WTC11 (cell line): Measurements from ENCODE around the gene EIF1B. TPM values are rescaled to one million over a fixed set of nuclear protein-coding genes. Genes with fewer than 3 reads are reported as not detected.

Experiments used
- ATAC-seq: fragments of 200-7000 bp; cut with Tn5 transposase; 2 replicates; pipeline ENCODE4 v1.10.0; 2021; ENCODE audit warnings: mild to moderate bottlenecking, moderate library complexity
- CTCF ChIA-PET: fragments of 300-600 bp; sonication (Branson Sonifier 250); formaldehyde crosslinking; loops from one replicate; lab custom pipeline; 2021; ENCODE audit warnings: antibody characterized with exemption; lab: Charles Lee
- POLR2A ChIA-PET: fragments of 350-600 bp; sonication (Branson Sonifier 250); formaldehyde crosslinking; loops from one replicate; lab custom pipeline; 2021; ENCODE audit warnings: antibody characterized with exemption; lab: Charles Lee
- DNase-seq: peaks from one replicate; pipeline ENCODE4 v3.0.0; 2021; ENCODE audit warnings: low spot score
- H3K27ac Mint-ChIP-seq: 2 replicates; pipeline ENCODE4 v1.8.0; 2021; ENCODE audit warnings: mixed read lengths
- H3K27me3 Mint-ChIP-seq: 2 replicates; pipeline ENCODE4 v1.8.0; 2021; ENCODE audit warnings: low read depth, mild to moderate bottlenecking, moderate library complexity, mixed read lengths
- H3K36me3 Mint-ChIP-seq: 2 replicates; pipeline ENCODE4 v1.8.0; 2021; ENCODE audit warnings: mixed read lengths
- H3K4me1 Mint-ChIP-seq: 2 replicates; pipeline ENCODE4 v1.8.0; 2022; ENCODE audit warnings: mixed read lengths
- H3K4me3 Mint-ChIP-seq: 2 replicates; pipeline ENCODE4 v1.8.0; 2021; ENCODE audit warnings: mild to moderate bottlenecking, moderate library complexity, mixed read lengths
- H3K9me3 Mint-ChIP-seq: 2 replicates; pipeline ENCODE4 v1.8.0; 2021; ENCODE audit warnings: mixed read lengths
- CREB1 ChIP-seq: sonication (generic); formaldehyde crosslinking; IDR thresholded peaks from 2 replicates; pipeline ENCODE4 v1.8.0; 2023; ENCODE audit warnings: mild to moderate bottlenecking, missing genetic modification reagents
- CTCF ChIP-seq: fragments of 200-600 bp; IDR thresholded peaks from 2 replicates; pipeline ENCODE4 v1.8.0; 2022; ENCODE audit warnings: antibody characterized with exemption
- EMX1 ChIP-seq: fragments of 250-450 bp; sonication (Bioruptor Pico); IDR thresholded peaks from 2 replicates; pipeline ENCODE4 v1.8.0; 2021; ENCODE audit warnings: mild to moderate bottlenecking
- JUN ChIP-seq: sonication (generic); formaldehyde crosslinking; IDR thresholded peaks from 2 replicates; pipeline ENCODE4 v1.8.0; 2023; ENCODE audit warnings: mild to moderate bottlenecking, missing genetic modification reagents
- MXD4 ChIP-seq: fragments of 250-450 bp; sonication (Bioruptor Pico); IDR thresholded peaks from 2 replicates; pipeline ENCODE4 v1.8.0; 2021; ENCODE audit warnings: mild to moderate bottlenecking, moderate library complexity, borderline replicate concordance
- NFE2L1 ChIP-seq: sonication (generic); formaldehyde crosslinking; IDR thresholded peaks from 2 replicates; pipeline ENCODE4 v1.8.1; 2023; ENCODE audit warnings: missing genetic modification reagents
- NFYB ChIP-seq: sonication (generic); formaldehyde crosslinking; conservative IDR thresholded peaks from 2 replicates; pipeline ENCODE4 v1.8.0; 2022; ENCODE audit warnings: low read depth, missing genetic modification reagents
- RORB ChIP-seq: fragments of 250-450 bp; sonication (Bioruptor Pico); IDR thresholded peaks from 2 replicates; pipeline ENCODE4 v1.9.0; 2021; ENCODE audit warnings: mild to moderate bottlenecking
- TEAD1 ChIP-seq: sonication (generic); formaldehyde crosslinking; IDR thresholded peaks from 2 replicates; pipeline ENCODE4 v1.8.0; 2022; ENCODE audit warnings: mild to moderate bottlenecking, missing genetic modification reagents
- ZBTB43 ChIP-seq: sonication (generic); formaldehyde crosslinking; IDR thresholded peaks from 2 replicates; pipeline ENCODE4 v1.8.1; 2023; ENCODE audit warnings: mild to moderate bottlenecking, missing genetic modification reagents
- ZMAT4 ChIP-seq: fragments of 250-450 bp; sonication (Bioruptor Pico); IDR thresholded peaks from 2 replicates; pipeline ENCODE4 v1.9.0; 2021; ENCODE audit warnings: mild to moderate bottlenecking
- ZNF263 ChIP-seq: sonication (generic); formaldehyde crosslinking; IDR thresholded peaks from 2 replicates; pipeline ENCODE4 v1.8.1; 2022; ENCODE audit warnings: low read depth, mild to moderate bottlenecking, moderate library complexity, missing genetic modification reagents
- ZNF317 ChIP-seq: sonication (generic); formaldehyde crosslinking; IDR thresholded peaks from 2 replicates; pipeline ENCODE4 v1.8.1; 2023; ENCODE audit warnings: low read depth, mild to moderate bottlenecking, moderate library complexity, missing genetic modification reagents, borderline replicate concordance
- ZNF423 ChIP-seq: fragments of 250-450 bp; sonication (Bioruptor Pico); IDR thresholded peaks from 2 replicates; pipeline ENCODE4 v2.1.2; 2022; ENCODE audit warnings: mild to moderate bottlenecking, moderate library complexity
- ZNF671 ChIP-seq: fragments of 250-450 bp; sonication (Bioruptor Pico); IDR thresholded peaks from 2 replicates; pipeline ENCODE4 v1.8.0; 2021; ENCODE audit warnings: mild to moderate bottlenecking
- total RNA-seq: library from RNA; stranded (reverse); gene quantifications from 3 replicates; pipeline ENCODE4 v1.2.3, GENCODE V29; 2021
- TF ChIP-seq, protein P1 (sequence below): sonication (generic); formaldehyde crosslinking; IDR thresholded peaks from 2 replicates; pipeline ENCODE4 v1.8.1; 2023; ENCODE audit warnings: mild to moderate bottlenecking, missing genetic modification reagents, borderline replicate concordance
- TF ChIP-seq, protein P2 (sequence below): fragments of 250-450 bp; sonication (Bioruptor Pico); IDR thresholded peaks from 2 replicates; pipeline ENCODE4 v1.8.0; 2021; ENCODE audit warnings: mild to moderate bottlenecking

Gene EIF1B
- total RNA-seq, 1 experiment from 2014 or later, result 82.0 TPM

- TF ChIP-seq CTCF (no peak), JUN (no peak), ZBTB43 (CRISPR knock-in tag) (no peak)
These were observed 44.3 kb upstream of the EIF1B start (continued) for GRCh38 chr3:40265181-40265580.

DNA sequence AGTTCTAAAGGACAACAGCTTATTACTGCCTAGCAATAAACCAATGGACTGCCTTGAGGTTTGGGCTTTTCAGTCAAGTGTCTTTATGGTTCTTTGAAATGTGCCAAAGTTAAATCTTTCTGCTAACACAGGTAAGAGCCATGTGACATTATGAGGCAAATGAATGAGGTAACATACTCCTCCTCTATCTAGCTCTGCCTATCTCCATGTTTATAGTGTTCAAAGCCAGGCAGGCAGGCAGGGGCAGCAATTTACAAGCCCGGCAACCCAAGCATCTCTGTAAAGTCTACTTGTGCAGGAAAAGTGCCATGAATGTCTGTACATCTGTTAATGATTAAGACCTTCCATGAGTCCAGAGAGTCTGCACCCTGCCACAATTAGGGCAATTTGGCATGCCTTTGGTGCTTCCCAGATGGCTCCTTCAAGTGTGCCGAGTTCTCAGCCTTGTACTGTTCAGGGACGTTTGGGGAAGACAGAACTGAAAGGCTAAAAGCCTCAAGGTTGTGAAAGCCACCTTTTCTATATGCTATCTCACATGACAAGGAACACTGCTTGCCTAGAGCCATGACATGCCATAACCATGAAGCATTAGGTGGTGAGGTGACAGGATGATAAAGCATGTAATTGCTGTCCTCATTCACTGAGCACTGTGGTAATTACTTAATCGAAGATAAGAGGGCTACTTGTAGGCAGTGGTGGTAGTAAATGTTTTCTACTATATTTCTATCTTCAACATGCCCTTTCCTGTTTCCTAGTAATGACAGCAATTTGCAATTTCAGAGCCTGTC is 41.4 kb upstream of the EIF1B start:
- ChIA-PET POLR2A (no interaction called here), CTCF (no interaction called here)
- H3K4me1 Mint-ChIP-seq, result no peaks in the 10 kb centered on the region
- 0 out of 2 replicates have a peak, but pooled peaks cover 11% of the 10 kb centered on the region for H3K9me3 Mint-ChIP-seq
- H3K27me3 Mint-ChIP-seq, result no peaks in the 10 kb centered on the region; the same call in 1 of the 2 replicates
- TF ChIP-seq ZNF671 (CRISPR knock-in tag) (no peak), ZBTB43 (CRISPR knock-in tag) (no peak), MXD4 (no peak), CREB1 (CRISPR knock-in tag) (no peak), EMX1 (CRISPR knock-in tag) (no peak), NFE2L1 (CRISPR knock-in tag) (no peak)
- TF ChIP-seq, protein P1, sequence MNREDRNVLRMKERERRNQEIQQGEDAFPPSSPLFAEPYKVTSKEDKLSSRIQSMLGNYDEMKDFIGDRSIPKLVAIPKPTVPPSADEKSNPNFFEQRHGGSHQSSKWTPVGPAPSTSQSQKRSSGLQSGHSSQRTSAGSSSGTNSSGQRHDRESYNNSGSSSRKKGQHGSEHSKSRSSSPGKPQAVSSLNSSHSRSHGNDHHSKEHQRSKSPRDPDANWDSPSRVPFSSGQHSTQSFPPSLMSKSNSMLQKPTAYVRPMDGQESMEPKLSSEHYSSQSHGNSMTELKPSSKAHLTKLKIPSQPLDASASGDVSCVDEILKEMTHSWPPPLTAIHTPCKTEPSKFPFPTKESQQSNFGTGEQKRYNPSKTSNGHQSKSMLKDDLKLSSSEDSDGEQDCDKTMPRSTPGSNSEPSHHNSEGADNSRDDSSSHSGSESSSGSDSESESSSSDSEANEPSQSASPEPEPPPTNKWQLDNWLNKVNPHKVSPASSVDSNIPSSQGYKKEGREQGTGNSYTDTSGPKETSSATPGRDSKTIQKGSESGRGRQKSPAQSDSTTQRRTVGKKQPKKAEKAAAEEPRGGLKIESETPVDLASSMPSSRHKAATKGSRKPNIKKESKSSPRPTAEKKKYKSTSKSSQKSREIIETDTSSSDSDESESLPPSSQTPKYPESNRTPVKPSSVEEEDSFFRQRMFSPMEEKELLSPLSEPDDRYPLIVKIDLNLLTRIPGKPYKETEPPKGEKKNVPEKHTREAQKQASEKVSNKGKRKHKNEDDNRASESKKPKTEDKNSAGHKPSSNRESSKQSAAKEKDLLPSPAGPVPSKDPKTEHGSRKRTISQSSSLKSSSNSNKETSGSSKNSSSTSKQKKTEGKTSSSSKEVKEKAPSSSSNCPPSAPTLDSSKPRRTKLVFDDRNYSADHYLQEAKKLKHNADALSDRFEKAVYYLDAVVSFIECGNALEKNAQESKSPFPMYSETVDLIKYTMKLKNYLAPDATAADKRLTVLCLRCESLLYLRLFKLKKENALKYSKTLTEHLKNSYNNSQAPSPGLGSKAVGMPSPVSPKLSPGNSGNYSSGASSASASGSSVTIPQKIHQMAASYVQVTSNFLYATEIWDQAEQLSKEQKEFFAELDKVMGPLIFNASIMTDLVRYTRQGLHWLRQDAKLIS, result no peak
- H3K36me3 Mint-ChIP-seq, result no peaks in the 10 kb centered on the region
- DNase-seq (no peak), ATAC-seq (no peak)
- H3K27ac Mint-ChIP-seq, result no peak overlapping the region
- H3K4me3 Mint-ChIP-seq, result no peak overlapping the region

DNA sequence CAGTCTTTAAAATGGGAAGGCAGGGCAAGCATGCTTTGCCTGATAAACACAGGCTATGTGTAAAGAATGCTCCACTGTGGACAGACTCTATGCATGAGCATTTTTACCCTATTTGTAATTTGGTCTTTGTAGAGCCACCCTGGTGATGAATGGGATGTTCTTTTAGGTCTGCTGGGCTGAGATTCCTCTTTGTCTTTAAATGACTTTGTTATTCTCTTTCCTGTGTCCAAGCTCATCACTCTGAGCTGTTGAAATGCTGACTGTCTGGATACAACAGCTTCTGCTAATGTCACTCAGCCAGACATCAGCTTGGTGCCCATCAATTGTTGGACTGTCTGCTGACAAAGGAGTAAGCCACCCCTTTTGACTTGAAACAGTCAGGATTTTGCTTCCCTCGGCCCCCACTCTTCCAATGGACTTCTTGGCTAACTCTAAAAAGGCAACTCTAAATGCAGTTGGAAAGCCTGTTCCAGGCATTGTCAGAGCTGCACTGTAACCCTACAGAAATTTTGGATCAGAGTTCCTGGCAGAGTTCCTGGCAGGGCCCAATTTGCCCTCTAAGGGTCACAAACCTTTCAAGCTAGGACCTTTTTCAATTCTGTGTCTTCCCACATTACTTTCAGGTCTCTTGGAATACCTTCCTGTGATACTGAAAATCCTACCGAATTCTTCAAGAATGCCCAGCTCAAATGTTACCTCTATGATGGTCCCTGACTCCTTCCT is 40.5 kb upstream of the EIF1B start:
- no peak overlapping the region for H3K27ac Mint-ChIP-seq
- H3K27me3 Mint-ChIP-seq, result no peaks in the 10 kb centered on the region; the same call in 1 of the 2 replicates
- no peak overlapping the region for H3K4me3 Mint-ChIP-seq
- no peaks in the 10 kb centered on the region for H3K36me3 Mint-ChIP-seq
- no peak for ATAC-seq
- H3K9me3 Mint-ChIP-seq, result 0 out of 2 replicates have a peak, but pooled peaks cover 11% of the 10 kb centered on the region
- no peak for TF ChIP-seq ZMAT4 (CRISPR knock-in tag)
- TF ChIP-seq NFYB, result no peak
- TF ChIP-seq, protein P2, sequence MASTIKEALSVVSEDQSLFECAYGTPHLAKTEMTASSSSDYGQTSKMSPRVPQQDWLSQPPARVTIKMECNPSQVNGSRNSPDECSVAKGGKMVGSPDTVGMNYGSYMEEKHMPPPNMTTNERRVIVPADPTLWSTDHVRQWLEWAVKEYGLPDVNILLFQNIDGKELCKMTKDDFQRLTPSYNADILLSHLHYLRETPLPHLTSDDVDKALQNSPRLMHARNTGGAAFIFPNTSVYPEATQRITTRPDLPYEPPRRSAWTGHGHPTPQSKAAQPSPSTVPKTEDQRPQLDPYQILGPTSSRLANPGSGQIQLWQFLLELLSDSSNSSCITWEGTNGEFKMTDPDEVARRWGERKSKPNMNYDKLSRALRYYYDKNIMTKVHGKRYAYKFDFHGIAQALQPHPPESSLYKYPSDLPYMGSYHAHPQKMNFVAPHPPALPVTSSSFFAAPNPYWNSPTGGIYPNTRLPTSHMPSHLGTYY (CRISPR knock-in tag), result no peak
- TF ChIP-seq ZNF263, result no peak
- TF ChIP-seq ZNF423, result no peak
- no peak for TF ChIP-seq ZNF317 (CRISPR knock-in tag)
- no peak for TF ChIP-seq TEAD1 (CRISPR knock-in tag)
- no peak for TF ChIP-seq RORB (CRISPR knock-in tag)
- no peaks in the 10 kb centered on the region for H3K4me1 Mint-ChIP-seq
- ChIA-PET POLR2A (interaction anchor here (0.6 kb wide), 1 partner anchor 260 kb away, joined by 4 read pairs; no protein-coding TSS in a partner anchor), CTCF (no interaction called here)
- DNase-seq, result no peak
